Measurements from ENCODE around the gene ACOD1.
A peak's percentile ranks its signal among the peaks of the same experiment; 100 is the strongest.
"Not testable (repeated sequence)": the region's sequence is repeated elsewhere in the genome, so short reads cannot be mapped to it uniquely, and the experiment has no call there.

ACOD1 gene

GRCh38 chr13:76953968-76954367 lies 5.7 kb downstream of the ACOD1 start:
- no peak for DNase-seq (ENCODE audit: low read depth in 2 of 2)

DNA sequence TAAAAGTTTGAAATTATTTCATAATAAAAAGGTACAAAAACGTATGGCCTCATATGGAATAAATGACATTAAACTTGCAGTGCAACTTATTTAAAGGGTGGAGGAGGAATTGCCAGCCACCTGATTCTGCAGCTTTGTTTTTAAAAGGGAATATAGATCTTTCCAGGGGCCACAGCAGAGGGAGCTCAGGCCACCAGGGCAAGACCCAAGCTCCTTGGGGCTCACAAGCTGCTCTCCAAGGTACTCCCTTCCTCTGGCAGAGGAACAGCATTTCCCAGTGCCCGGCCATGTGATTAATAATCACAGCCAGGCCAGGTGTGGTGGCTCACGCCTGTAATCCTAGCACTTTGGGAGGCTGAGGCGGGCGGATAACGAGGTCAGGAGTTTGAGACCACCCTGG lies 6.2 kb downstream of the ACOD1 start:
- no peak for DNase-seq (ENCODE audit: low read depth in 2 of 2)

DNA sequence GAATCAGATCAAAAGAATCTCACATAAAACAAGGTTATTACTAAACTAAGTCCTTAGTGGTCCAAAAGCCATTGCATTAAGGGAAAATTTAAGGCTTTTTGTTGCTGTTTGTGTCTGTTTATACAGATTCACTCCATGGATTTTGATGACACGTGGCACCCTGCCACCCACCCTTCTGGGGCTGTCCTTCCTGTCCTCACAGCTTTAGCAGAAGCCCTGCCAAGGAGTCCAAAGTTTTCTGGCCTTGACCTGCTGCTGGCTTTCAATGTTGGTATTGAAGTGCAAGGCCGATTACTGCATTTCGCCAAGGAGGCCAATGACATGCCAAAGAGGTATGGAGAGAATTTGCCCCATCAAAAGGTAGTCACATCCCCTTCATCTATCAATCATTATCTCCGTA lies 6.9 kb downstream of the ACOD1 start:
- DNase-seq (ENCODE audit: low read depth in 2 of 2), result no peak

DNA sequence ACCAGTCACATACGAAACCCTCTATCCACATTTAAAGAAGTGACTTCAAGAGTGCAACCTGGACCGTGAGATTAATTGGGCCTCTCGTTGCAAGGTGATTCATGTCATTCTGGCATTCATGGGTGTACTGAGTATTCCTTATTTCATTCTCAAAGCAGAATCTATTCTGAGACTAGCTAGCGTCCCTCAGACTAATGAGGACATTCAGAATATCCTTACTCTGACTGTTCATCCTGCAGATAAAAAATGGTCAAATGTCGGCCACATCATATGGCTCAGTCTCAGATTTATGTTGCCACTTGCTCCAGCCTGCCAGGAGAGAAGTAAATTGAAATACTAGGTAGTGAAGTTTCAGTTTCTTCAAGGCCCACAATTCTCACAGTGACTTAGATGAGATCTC lies 7.3 kb downstream of the ACOD1 start:
- DNase-seq (ENCODE audit: low read depth in 2 of 2), result no peak

GRCh38 chr13:76958841-76959432 lies 10.6 kb downstream of the ACOD1 start:
- no peak for DNase-seq (ENCODE audit: low read depth in 2 of 2)

DNA sequence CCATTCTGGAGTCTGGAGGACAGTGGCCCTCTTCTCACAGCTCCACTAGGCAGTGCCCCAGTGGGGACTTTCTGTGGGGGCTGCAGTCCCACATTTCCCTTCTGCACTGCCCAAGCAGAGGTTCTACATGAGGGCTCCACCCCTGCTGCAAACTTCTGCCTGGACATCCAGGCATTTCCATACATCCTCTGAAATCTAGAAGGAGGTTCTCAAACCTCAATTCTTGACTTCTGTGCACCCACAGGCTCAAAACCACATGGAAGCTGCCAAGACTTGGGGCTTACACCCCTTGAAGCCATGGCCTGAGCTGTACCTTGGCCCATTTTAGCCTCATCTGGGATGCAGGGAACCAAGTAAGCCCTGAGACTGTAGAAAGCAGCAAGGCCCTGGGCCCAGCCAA lies 11.4 kb downstream of the ACOD1 start:
- DNase-seq (ENCODE audit: low read depth in 2 of 2), result not testable (repeated sequence)

DNA sequence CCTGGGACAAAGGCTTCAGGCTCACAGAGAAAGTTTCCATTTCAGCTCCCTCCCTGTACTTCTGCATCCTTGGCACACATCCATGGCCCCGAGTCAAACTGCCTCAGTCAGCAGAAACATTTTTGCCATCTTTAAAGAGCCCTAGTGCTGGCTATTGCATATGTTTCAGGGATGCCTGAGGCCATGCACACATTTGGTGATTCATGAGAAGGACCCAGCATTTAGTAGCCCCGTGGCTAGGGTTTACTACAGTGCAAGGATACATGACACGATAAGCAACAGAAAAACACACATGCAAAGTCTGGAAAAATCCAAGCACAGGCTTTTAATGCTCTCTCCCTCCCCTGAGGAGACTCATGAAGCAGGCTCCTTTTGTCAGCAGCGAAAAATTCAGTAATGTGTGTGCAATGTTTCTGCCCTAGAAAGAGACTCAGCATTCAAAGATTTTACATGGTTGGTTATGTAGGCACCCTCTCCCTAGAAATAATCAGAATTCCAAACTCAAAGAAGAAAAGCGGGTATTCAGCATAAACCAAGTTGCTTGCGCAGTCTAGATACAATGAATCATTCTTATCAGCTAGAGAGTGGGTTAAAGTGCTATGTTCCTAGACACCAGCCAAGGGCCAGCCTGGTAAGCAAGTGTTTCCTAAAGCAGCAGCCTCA lies 17.6 kb downstream of the ACOD1 start:
- no peak for DNase-seq (ENCODE audit: low read depth in 2 of 2)

DNA sequence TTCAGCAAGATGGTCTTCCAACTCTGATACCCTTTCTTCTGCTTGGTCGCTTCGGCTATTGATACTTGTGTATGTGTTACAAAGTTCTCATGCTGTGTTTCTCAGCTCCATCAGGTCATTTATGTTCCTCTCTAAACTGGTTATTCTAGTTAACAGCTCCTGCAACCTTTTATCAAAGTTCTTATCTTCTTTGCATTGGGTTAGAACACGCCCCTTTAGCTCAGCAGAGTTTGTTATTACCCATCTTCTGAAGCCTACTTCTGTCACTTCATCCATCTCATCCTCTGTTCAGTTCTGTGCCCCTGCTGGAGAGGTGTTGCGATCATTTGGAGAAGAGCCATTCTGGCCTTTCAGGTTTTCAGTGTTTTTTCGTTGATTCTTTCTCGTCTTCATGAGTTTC lies 18.7 kb downstream of the ACOD1 start:
- DNase-seq (ENCODE audit: low read depth in 2 of 2), result no peak

GRCh38 chr13:76968041-76968440 lies 19.7 kb downstream of the ACOD1 start:
- no peak for DNase-seq (ENCODE audit: low read depth in 2 of 2)

- no peak for DNase-seq (ENCODE audit: low read depth in 2 of 2)
Observed at GRCh38 chr13:76969488-76970365, 21.4 kb downstream of the ACOD1 start.

- no peak for DNase-seq (ENCODE audit: low read depth in 2 of 2)
Observed at GRCh38 chr13:76971215-76971614, 22.9 kb downstream of the ACOD1 start.

DNA sequence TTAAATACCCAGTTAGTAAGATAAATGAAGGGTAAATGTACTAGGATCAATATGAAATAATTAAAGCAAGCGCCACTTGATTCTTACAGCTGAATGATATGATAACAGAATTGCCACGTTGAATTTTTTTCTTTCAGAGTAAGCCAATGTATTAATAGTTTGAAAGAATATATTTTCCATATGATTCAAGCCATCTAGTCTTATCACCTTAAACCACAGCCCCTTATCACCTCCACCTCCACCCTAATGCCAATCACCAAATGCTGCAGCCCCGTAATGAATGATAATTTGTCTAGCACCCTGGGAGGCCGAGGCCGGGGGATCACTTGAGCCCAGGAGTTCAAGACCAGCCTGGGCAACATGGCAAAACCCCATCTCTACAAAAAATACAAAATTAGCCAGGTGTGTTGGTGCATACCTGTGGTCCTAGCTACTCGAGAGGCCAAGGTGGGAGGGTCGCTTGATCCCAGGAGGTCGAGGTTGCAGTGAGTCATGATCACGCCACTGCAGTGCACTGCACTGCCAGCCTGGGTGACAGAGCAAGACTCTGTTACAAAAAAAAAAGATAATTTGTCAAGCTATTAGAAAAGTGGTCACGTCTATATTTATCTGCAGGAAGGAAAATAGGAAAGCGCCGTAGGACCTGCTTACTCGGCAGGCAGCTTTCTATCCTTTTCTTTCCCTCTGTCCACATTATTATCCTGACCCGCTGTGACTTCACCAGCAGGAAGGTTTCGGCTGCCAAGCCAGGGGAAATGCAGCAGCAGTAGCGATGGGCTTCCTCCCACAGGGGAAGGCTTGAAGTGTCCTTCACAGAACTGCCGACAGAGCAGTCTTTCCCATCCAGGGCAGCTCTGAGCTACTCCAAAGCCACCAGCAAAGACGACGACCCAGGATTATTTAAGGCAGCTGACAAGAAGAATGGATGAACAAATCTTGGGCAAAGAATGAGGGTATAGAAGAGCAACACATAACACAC lies 23.8 kb downstream of the ACOD1 start:
- no peak for DNase-seq (ENCODE audit: low read depth in 2 of 2)

- DNase-seq (ENCODE audit: low read depth in 2 of 2), result no peak
Observed at GRCh38 chr13:76973920-76974617, 25.8 kb downstream of the ACOD1 start.

DNA sequence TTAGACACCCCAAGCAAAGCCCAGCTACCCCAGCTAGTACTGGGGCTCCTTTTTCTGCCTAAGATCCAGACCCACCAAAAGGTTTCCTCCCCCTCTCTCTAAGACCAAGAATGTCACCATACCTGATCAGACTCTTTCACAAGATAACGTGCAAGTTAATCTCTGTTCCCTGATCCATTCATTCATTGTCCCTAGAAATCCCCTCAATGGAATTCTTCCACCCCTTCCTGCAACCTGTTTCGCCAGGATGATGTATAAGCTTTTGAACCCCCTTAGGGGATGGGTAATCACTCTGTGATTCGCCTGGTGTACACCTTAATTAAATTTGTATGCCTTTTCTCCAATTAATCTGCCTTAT lies 26.3 kb downstream of the ACOD1 start:
- no peak for DNase-seq (ENCODE audit: low read depth in 2 of 2)

DNA sequence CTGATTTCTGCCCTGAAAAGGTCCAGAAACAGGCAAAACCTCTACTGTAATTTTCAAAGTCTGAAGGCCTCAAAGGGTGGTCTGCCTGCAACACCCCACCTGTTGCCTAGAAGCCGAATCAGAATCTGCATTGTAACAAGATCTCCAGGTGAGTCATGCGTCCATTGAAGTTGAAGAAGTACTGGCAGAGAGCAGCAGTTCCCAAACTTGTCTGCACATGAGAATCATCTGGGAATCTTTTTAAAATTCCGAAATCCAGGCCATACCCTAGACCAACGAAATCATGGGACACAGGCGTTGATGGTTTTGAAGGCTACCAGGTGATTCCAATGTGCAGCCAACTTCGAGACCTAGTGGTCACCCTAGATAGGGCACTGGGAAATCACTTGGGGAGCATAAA lies 27.6 kb downstream of the ACOD1 start:
- no peak for DNase-seq (ENCODE audit: low read depth in 2 of 2)

- no peak for DNase-seq (ENCODE audit: low read depth in 2 of 2)
Observed at GRCh38 chr13:76976490-76976889, 28.2 kb downstream of the ACOD1 start.

- no peak for DNase-seq (ENCODE audit: low read depth in 2 of 2)
Observed at GRCh38 chr13:76976929-76977328, 28.6 kb downstream of the ACOD1 start.

GRCh38 chr13:76980075-76980718 lies 31.9 kb downstream of the ACOD1 start:
- peak; percentile 85 to 86 for DNase-seq (ENCODE audit: low read depth in 2 of 2)

- no peak for DNase-seq (ENCODE audit: low read depth in 2 of 2)
Observed at GRCh38 chr13:76982061-76982460, 33.8 kb downstream of the ACOD1 start.

DNA sequence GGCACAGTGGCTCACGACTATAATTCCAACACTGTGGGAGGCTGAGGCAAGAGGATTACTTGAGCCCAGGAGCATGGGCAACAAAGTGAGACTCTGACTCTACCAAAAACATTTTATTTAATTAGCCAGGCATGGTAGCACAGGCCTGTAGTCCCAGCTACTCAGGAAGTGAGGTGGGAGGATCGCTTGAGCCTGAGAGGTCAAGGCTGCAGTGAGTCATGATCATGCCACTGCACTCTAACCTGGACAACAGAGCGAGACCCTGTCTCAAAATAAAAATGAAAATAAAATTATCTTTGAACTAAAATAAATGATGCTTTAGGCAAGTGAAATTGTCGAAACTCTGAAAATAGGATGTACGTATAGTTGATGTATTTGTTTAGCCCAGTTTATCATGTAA lies 35.4 kb downstream of the ACOD1 start:
- no peak for DNase-seq (ENCODE audit: low read depth in 2 of 2)

DNA sequence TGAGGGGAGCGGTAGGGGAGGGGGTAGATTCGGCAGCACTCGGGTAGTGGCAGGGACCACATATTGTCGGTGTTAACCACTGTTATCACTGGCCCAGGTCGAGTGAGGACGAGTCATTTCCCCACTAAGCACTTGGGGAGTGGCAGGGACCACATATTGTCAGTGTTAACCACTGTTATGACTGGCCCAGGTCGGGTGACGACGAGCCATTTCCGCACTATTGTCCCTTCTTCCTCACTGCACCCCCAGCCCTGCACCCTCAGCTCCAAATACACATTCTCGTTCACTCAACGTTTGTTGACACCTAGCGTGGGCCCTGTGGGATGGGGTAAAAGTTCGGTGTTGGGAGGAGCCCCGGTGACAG lies 43.1 kb downstream of the ACOD1 start:
- DNase-seq (ENCODE audit: low read depth in 2 of 2), result peak; percentile 59 to 65

Measured in stimulated activated CD8-positive, alpha-beta memory T cell treated with anti-CD3 and anti-CD28 coated beads, Interleukin-2, amount 100 ng/mL, for 48 hours (primary cell).